Neural progenitor cell (in vitro differentiated cells): ENCODE results near the gene STPG3. TPM values are rescaled to one million over a fixed set of nuclear protein-coding genes. Genes with fewer than 3 reads are reported as not detected.
A peak's percentile ranks its signal among the peaks of the same experiment; 100 is the strongest.

Experiments
- DNase-seq: peaks from one replicate; pipeline ENCODE4 v3.0.0-alpha.2; 2016; ENCODE audit warnings: low spot score
- H2AFZ ChIP-seq: fragments of 200-600 bp; sonication (generic); replicated peaks from 2 replicates; pipeline ENCODE4 v1.6.1; 2016; ENCODE audit warnings: antibody characterized with exemption
- H3F3A ChIP-seq: fragments of 200-600 bp; sonication (generic); 2 replicates; pipeline ENCODE4 v1.6.1; 2016; ENCODE audit warnings: antibody characterized with exemption, low read depth
- H3K27ac ChIP-seq: fragments of 200-600 bp; sonication (generic); 2 replicates; pipeline ENCODE4 v1.5.1; 2016; ENCODE audit warnings: mild to moderate bottlenecking
- H3K27me3 ChIP-seq: fragments of 200-600 bp; sonication (generic); 2 replicates; pipeline ENCODE4 v1.6.1; 2016; ENCODE audit warnings: mild to moderate bottlenecking, moderate library complexity
- H3K36me3 ChIP-seq: fragments of 200-600 bp; sonication (generic); 2 replicates; pipeline ENCODE4 v1.5.1; 2016
- H3K4me1 ChIP-seq: fragments of 200-600 bp; sonication (generic); 2 replicates; pipeline ENCODE4 v1.6.1; 2016; ENCODE audit warnings: mixed run types
- H3K4me2 ChIP-seq: fragments of 200-600 bp; sonication (generic); 2 replicates; pipeline ENCODE4 v1.6.1; 2016
- H3K4me3 ChIP-seq: fragments of 200-600 bp; sonication (generic); 2 replicates; pipeline ENCODE4 v1.5.1; 2016
- H3K79me2 ChIP-seq: fragments of 200-600 bp; sonication (generic); 2 replicates; pipeline ENCODE4 v1.6.1; 2016; ENCODE audit warnings: low read depth
- H3K9ac ChIP-seq: fragments of 200-600 bp; sonication (generic); 2 replicates; pipeline ENCODE4 v1.6.1; 2016
- H3K9me3 ChIP-seq: fragments of 200-600 bp; sonication (generic); 2 replicates; pipeline ENCODE4 v1.5.1; 2016; ENCODE audit warnings: low read depth
- H4K20me1 ChIP-seq: fragments of 200-600 bp; sonication (generic); 2 replicates; pipeline ENCODE4 v1.6.1; 2016; ENCODE audit warnings: low read depth
- H3K27ac Mint-ChIP-seq: 3 replicates; pipeline ENCODE4 v1.8.0; 2021; ENCODE audit warnings: mixed read lengths
- H3K27me3 Mint-ChIP-seq: 2 replicates; pipeline ENCODE4 v1.8.0; 2022; ENCODE audit warnings: low read depth, mild to moderate bottlenecking, inconsistent platforms, moderate library complexity, mixed read lengths; ENCODE audit not compliant: insufficient read depth
- H3K36me3 Mint-ChIP-seq: 3 replicates; pipeline ENCODE4 v1.8.0; 2021; ENCODE audit warnings: mixed read lengths
- H3K4me1 Mint-ChIP-seq: 3 replicates; pipeline ENCODE4 v1.8.0; 2021; ENCODE audit warnings: mixed read lengths
- H3K4me3 Mint-ChIP-seq: 3 replicates; pipeline ENCODE4 v1.8.0; 2021; ENCODE audit warnings: mild to moderate bottlenecking, moderate library complexity, mixed read lengths
- H3K9me3 Mint-ChIP-seq: 3 replicates; pipeline ENCODE4 v1.8.0; 2020; ENCODE audit warnings: mixed read lengths
- CTCF ChIP-seq: fragments of 200-600 bp; sonication (generic); IDR thresholded peaks from 2 replicates; pipeline ENCODE4 v1.5.1; 2017; ENCODE audit warnings: antibody characterized with exemption, mild to moderate bottlenecking
- EZH2 ChIP-seq: fragments of 200-600 bp; sonication (generic); IDR thresholded peaks from 2 replicates; pipeline ENCODE4 v1.6.1; 2017; ENCODE audit warnings: antibody characterized with exemption, mild to moderate bottlenecking, moderate library complexity
- EZH2phosphoT487 ChIP-seq: fragments of 200-600 bp; sonication (generic); IDR thresholded peaks from 2 replicates; pipeline ENCODE4 v1.6.1; 2017; ENCODE audit warnings: antibody characterized with exemption
- total RNA-seq: library from RNA; depleted of rRNA; stranded (reverse); fragments of >200 nt; gene quantifications from 2 replicates; pipeline ENCODE4 v1.2.3, GENCODE V29; 2015; ENCODE audit warnings: low replicate concordance

Gene STPG3
- total RNA-seq, 1 donor from 2014 or later, result not detected

- peak; percentile 33 for TF ChIP-seq CTCF
- TF ChIP-seq EZH2, result no peak
- Histone ChIP-seq H3K4me1 (peaks cover 28% of the 10 kb centered on the region), H3K27ac (no peak overlapping the region), H3K36me3 (no peaks in the 10 kb centered on the region), H3K9me3 (no peaks in the 10 kb centered on the region), H3K4me3 (peak overlapping the region; percentile 39), H3F3A (peaks cover 55% of the 10 kb centered on the region), H4K20me1 (peaks cover 25% of the 10 kb centered on the region), H2AFZ (no peak overlapping the region), H3K9ac (no peak overlapping the region), H3K79me2 (peaks cover 2% of the 10 kb centered on the region), H3K4me2 (peak overlapping the region; percentile 72), H3K27me3 (peaks cover 63% of the 10 kb centered on the region)
- H3K27ac Mint-ChIP-seq, result peak overlapping the region; percentile 68
- DNase-seq, result peak; percentile 44
- peaks cover 2% of the 10 kb centered on the region for H3K9me3 Mint-ChIP-seq
- H3K36me3 Mint-ChIP-seq, result peaks cover under 1% of the 10 kb centered on the region
- peaks cover 30% of the 10 kb centered on the region for H3K4me1 Mint-ChIP-seq
- H3K4me3 Mint-ChIP-seq, result peak overlapping the region; percentile 68
- H3K27me3 Mint-ChIP-seq, result peaks cover 10% of the 10 kb centered on the region
These were observed 43.7 kb downstream of the STPG3 start for GRCh38 chr9:137294681-137295237.

GRCh38 chr9:137295238-137295811, 44.2 kb downstream of the STPG3 start:
- H3K4me2 ChIP-seq, result peak overlapping the region; percentile 72
- no peaks in the 10 kb centered on the region for H3K9me3 ChIP-seq
- Mint-ChIP-seq H3K4me1 (peaks cover 34% of the 10 kb centered on the region), H3K9me3 (peaks cover 2% of the 10 kb centered on the region), H3K27ac (no peak overlapping the region), H3K36me3 (peaks cover 2% of the 10 kb centered on the region), H3K4me3 (no peak overlapping the region), H3K27me3 (peaks cover 11% of the 10 kb centered on the region)
- TF ChIP-seq CTCF, result peak; percentile 56
- no peak for TF ChIP-seq EZH2
- peaks cover 31% of the 10 kb centered on the region for H4K20me1 ChIP-seq
- H3K4me3 ChIP-seq, result peak overlapping the region; percentile 39
- H3K27ac ChIP-seq, result no peak overlapping the region
- DNase-seq, result peak; percentile 84
- no peak overlapping the region for H3K9ac ChIP-seq
- H3K36me3 ChIP-seq, result no peaks in the 10 kb centered on the region
- H3F3A ChIP-seq, result peaks cover 60% of the 10 kb centered on the region
- peaks cover 63% of the 10 kb centered on the region for H3K27me3 ChIP-seq
- no peak overlapping the region for H2AFZ ChIP-seq
- peaks cover 33% of the 10 kb centered on the region for H3K4me1 ChIP-seq
- peaks cover 8% of the 10 kb centered on the region for H3K79me2 ChIP-seq

GRCh38 chr9:137295849-137296669, 45.0 kb downstream of the STPG3 start:
- Histone ChIP-seq H3K4me2 (peak overlapping the region; percentile 72), H3K4me3 (peak overlapping the region; percentile 39), H3K27me3 (peaks cover 63% of the 10 kb centered on the region), H4K20me1 (peaks cover 37% of the 10 kb centered on the region), H3K36me3 (no peaks in the 10 kb centered on the region), H3K9me3 (no peaks in the 10 kb centered on the region), H3K9ac (no peak overlapping the region), H2AFZ (no peak overlapping the region), H3K79me2 (peaks cover 14% of the 10 kb centered on the region), H3K4me1 (peaks cover 34% of the 10 kb centered on the region), H3F3A (peaks cover 68% of the 10 kb centered on the region), H3K27ac (no peak overlapping the region)
- Mint-ChIP-seq H3K27me3 (peaks cover 14% of the 10 kb centered on the region), H3K4me3 (peak overlapping the region; percentile 83), H3K9me3 (peaks cover 2% of the 10 kb centered on the region), H3K27ac (no peak overlapping the region), H3K4me1 (peaks cover 36% of the 10 kb centered on the region), H3K36me3 (peaks cover 3% of the 10 kb centered on the region)
- peak; percentile 83 for DNase-seq
- TF ChIP-seq EZH2 (peak; percentile 32), CTCF (no peak), EZH2phosphoT487 (peak; percentile 27)
